Activated T-cell treated with anti-CD3 and anti-CD28 coated beads for 24 hours (primary cell): ENCODE data around the gene ACIN1.

Experiments used
- DNase-seq: peaks from one replicate; pipeline ENCODE4 v3.0.0-alpha.2; 2020; ENCODE audit warnings: low read depth

ACIN1 gene

GRCh38 chr14:23094666-23095195 is at the start of gene ACIN1:
Gene ACIN1, minus strand, starts transcription at chr14:23095136. Its CDS starts 24 bp downstream, at chr14:23095112.
- peak; percentile 63 for DNase-seq

DNA sequence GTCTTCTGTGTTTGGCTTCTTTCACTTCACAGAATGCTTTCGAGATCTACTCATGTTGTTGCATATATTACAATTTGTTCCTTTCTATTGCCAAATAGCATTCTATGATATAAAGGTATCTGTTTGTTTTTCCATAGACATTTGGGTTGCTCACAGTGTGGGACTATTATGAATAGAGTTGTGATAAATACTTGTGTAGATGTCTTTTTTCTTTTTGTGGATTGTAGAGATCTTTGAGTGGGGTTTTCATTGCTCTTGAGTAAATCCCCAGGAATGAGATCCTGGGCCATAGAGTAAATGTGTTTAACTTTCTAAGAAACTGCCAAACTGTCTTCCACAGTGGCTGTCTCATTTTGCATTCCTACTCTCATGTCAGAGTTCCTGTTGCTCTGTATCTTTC is 49.0 kb upstream of the ACIN1 start:
- no peak for DNase-seq

DNA sequence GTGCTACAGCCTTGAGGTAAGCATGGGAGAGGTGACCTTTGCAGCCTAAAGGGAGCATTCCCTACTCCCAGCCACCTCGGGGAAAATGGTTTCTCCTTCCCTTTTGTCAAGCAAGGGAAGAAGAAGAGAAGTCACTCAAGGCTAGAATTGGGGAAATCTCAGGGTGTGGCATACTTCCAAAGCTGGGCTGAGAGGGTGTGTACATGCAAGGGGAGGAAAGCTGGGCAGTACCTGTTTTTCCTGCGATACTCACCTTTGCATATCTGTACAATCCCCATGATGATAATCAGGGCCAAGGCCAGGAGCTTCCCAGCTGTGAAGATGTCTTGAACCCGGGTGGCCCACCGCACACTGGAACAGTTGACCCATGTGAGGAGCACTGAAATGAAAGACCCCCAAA is 47.9 kb upstream of the ACIN1 start:
- DNase-seq, result no peak

DNA sequence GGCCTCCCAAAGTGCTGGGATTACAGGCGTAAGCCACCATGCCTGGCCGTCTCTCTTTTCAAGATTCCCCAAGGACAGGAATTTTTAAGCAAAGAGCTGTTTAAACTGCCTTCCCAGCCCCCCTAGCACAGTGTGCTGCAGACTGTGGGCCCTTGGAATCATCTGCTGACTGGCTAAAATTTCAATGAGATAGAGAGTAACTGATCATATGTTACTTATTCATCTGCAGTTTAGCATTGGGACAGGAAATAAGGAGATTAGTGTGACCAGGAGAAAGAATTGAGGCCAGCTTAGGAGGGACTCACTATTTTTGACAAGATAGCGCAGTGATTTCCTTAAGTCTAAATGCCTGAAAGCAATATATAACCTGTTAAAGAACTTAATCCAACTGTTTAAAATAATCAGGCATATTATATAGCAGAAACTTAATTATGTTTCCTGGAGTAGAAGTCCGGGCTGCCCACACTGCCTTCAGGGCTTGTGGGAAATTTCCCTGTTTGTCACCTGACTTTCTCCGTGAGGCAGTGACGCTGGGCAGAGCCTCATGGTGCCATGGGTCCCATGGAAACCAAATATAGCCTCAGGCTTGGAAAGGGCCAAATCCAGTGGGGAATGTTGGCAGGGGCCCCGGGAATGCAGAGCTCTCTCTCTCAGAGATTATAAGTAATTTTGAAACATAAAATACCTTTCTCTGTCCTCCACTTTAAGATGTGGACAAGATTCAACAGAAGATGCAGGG is 46.9 kb upstream of the ACIN1 start:
- no peak for DNase-seq

DNA sequence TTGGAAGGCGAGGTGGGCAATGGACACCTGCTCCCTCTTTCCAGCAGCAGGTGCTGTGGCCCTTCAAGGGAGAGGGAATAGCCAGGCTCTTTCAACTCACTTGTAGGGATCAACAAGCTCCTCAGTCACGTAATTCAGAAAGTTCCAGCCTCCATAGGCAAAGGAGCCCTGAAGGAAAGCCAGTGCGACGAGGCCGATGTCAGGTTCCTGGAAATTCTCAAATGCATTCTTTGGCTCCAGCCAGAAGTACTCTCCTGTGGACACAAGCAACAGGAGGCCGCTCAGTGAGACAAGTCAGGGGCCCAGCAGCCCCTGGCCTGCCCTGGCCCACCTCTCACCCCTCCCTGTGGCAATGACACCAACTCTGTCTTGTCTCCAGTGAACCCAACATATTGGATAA is 45.4 kb upstream of the ACIN1 start:
- no peak for DNase-seq

- no peak for DNase-seq
These were observed 44.9 kb upstream of the ACIN1 start for GRCh38 chr14:23139874-23140273.

- DNase-seq, result no peak
These were observed 43.0 kb upstream of the ACIN1 start for GRCh38 chr14:23137813-23138535.

GRCh38 chr14:23137192-23137812 is 42.4 kb upstream of the ACIN1 start:
- no peak for DNase-seq

DNA sequence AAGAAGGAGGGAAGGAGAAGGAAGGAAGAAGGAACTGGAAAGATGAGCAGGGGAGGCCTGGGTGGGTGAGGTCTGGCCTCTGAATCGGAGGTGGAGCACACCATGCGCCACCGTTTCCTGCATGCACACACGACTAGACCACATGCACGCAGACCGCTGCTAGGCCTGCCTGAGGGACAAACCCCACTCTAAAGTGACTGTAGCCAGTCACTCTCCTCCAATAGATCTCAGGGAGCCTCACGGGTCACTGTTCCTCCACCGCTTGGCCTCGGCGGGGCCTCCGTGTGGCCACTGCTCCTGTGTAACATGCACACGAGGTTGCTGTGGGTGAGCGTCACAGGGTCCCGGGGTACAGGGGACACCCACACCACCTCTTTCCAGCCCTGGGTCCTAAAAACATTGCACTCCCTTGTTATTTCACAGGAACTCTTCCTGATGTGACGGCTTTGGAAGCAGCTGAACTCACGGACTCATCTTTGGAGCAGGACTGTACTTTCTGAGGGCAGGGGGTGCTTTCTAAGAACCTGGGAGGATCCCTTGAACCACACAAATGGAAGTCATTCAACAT is 41.7 kb upstream of the ACIN1 start:
- DNase-seq, result no peak

DNA sequence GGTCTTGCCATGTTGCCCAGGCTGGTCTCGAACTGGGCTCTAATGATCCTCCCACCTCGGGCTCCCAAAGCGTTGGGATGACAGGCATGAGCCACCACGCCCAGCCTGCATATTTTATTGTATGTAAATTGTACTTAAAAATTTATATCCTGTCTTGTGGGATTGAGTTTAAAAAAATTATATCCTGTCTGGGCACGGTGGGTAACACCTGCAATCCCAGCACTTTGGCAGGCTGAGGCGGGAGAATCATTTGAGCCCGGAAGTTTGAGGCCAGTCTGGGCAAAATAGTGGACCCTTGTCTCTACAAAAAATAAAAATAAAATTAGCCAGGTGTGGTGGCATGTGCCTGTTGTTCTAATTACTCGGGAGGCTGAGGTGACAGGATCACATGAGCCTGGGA is 38.0 kb upstream of the ACIN1 start:
- DNase-seq, result no peak

DNA sequence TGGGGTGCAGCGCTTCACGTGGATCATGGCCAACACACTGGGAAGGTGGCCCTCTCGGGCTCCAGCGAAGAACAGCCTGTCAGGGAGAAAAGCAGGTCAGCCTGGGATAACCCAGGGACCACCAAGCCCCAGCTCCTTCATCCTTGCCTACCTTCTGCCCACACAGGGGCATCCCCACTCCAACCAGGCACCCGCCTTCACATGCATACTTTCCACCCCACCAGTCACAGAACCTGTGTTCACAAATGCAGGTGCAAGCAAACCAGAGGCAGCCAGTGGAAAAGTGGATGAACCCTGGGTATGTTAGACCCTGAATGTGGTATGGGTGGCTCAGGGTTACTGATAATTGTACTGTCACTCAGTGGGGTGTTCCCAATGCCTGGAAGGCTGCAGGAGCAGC is 36.5 kb upstream of the ACIN1 start:
- no peak for DNase-seq

- DNase-seq, result no peak
These were observed 35.9 kb upstream of the ACIN1 start for GRCh38 chr14:23130871-23131270.

- DNase-seq, result no peak
These were observed 34.9 kb upstream of the ACIN1 start for GRCh38 chr14:23129759-23130316.

GRCh38 chr14:23128969-23129758 is 34.2 kb upstream of the ACIN1 start:
- DNase-seq, result no peak

DNA sequence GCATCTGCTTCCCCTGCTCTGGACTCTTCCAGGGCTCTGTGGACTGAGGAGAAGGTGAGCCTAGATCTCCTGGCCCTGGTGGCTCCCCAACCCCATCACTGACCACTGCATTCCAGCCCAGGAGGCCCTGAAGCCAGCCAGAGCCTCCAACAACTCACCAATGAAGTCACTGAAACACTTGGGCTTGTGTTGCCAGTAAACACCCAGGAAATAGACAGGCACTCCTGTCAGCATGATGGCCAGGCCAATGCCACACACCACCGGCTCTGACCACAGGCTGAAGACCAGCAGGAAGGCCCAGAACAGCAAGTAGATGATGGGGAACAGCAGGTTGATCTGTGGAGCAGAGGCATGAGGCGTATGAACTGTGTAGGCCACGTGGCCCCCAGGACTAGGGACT is 32.9 kb upstream of the ACIN1 start:
- no peak for DNase-seq

GRCh38 chr14:23126548-23127278 is 31.8 kb upstream of the ACIN1 start:
- DNase-seq, result no peak

DNA sequence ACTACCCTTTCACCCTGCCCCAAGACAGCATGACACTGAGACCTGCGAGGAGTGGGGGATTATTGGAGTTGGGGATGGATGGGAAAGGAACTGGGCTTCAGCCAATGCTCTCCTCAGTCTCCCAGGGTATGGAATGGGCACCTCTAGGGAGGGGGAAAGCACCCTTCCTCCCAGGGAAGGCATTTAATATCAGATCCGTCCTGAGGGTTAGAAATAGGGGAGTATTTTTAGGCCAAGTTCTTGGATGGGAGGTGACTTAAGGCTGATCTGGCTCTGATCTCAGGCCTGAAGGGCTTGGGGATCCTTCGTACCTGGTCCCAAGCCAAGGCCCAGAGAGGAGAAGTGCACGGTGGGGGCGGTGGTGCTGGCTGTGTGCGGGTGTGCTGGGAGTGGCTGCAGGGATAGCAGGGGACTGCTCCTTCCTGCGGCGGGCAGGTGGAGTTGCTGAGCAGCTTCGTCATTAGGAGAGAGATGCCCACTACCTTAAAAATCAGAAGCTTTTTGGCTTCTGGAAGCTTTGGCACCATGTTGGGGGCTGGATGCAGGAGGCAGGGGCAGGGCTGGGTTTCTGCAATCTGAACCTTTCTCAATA is 31.1 kb upstream of the ACIN1 start:
- no peak for DNase-seq

DNA sequence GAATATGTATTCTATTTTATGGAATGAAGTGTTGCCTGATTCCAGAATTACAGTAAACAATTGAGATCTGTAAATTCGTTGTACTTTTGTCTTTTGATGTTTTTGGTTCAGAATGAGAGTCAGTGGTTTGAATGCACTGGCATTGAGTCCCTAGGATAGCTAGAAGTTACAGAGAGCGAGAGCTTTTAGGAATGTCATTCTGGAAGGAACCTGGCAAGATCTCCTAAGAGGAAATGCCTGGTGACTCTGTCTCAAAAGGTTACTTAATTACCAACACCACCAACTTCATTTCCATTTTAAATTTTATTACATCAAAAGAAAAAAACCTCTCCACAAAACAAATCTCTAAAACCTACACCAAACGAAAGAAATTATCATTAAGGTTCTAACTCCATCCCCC is 30.1 kb upstream of the ACIN1 start:
- DNase-seq, result no peak

DNA sequence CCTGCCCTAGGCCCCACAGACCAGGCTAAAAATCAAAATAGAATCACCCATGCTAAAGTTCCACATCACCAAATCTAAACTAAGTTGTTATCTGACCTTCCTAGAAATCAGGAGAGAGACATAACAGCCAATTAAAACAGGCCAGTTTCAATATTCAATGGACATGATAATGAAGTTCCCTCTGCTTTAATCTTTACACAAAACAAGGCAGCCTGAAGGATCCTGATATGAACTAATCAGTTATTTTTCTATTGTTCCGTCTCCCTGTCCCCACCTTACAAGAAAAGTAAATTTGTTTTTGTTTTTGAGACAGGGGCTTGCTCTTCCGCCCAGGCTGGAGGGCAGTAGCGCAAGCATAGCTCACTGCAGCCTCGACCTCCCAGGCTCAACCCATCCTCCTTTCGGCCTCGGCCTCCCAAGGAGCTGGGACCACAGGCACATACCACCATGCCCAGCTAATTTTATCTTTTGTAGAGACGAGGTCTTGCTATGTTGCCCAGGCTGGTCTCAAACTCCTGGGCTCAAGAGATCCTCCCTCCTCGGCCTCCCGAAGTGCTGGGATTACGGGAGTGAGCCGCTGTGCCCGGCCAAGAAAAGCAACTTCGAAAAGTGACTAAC is 29.5 kb upstream of the ACIN1 start:
- DNase-seq, result no peak

DNA sequence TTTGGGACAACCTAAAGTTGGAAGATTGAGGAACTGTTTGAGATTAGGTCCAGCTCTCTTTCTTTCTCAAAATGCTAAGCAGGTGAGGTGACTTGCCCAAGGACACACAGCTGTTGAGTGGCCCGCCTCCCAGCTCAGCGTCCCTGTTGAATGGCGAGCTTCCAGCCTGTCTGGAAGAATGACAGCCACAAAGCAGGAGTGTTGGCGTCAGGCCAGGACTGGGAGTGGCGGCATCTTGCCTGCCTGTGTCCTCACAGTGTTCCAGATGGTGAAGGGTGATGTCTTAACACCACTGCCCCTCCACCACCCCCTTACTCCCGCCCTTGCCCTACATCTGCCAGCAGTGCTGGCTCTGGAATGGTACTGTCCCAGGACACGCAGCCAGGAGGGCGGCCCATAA is 28.5 kb upstream of the ACIN1 start:
- DNase-seq, result no peak
